IMR-90 (cell line): ENCODE results near the gene GTPBP10. TPM values are rescaled to one million over a fixed set of nuclear protein-coding genes. Genes with fewer than 3 reads are reported as not detected.

Experiments
- ATAC-seq: fragments of 200-7000 bp; cut with Tn5 transposase; 2 replicates; pipeline ENCODE4 v1.9.1; 2020; ENCODE audit warnings: low read depth, mild to moderate bottlenecking, moderate library complexity
- BruUV-seq: library from RNA; stranded (reverse); fragments of 400-500 nt; replicated peaks from 2 replicates; lab custom pipeline; 2021; lab: Mats Ljungman, UMichigan
- CTCF ChIA-PET: fragments of 300-600 bp; formaldehyde crosslinking; extraction: SDS; loops from one replicate; lab custom pipeline; 2021; ENCODE audit warnings: antibody characterized with exemption; lab: Yijun Ruan, JAX
- POLR2A ChIA-PET: fragments of 300-600 bp; sonication (Branson Sonifier 250); formaldehyde crosslinking; loops from one replicate; lab custom pipeline; 2022; ENCODE audit warnings: antibody characterized with exemption; ENCODE audit not compliant: unreplicated experiment; lab: Charles Lee
- DNase-seq: peaks from one replicate; pipeline ENCODE4 v3.0.0; 2013
- H2AFZ ChIP-seq: replicated peaks from 2 replicates; pipeline ENCODE3; 2013; ENCODE audit warnings: low read length, mild to moderate bottlenecking; ENCODE audit not compliant: poor library complexity
- H2AK5ac ChIP-seq: 2 replicates; pipeline ENCODE4 v1.6.1; 2013; ENCODE audit warnings: low read depth, low read length, inconsistent platforms
- H2AK9ac ChIP-seq: replicated peaks from 2 replicates; pipeline ENCODE3; 2013; ENCODE audit warnings: mild to moderate bottlenecking, low read depth, low read length, moderate library complexity; ENCODE audit not compliant: poor library complexity
- H2BK120ac ChIP-seq: 2 replicates; pipeline ENCODE4 v1.6.1; 2013; ENCODE audit warnings: low read depth, low read length, inconsistent platforms
- H2BK15ac ChIP-seq: 3 replicates; pipeline ENCODE4 v1.6.1; 2013; ENCODE audit warnings: low read depth, low read length, inconsistent platforms
- H2BK20ac ChIP-seq: 2 replicates; pipeline ENCODE4 v1.6.1; 2013; ENCODE audit warnings: low read depth, mild to moderate bottlenecking, inconsistent platforms, low read length, moderate library complexity
- H2BK5ac ChIP-seq: 2 replicates; pipeline ENCODE4 v1.6.1; 2013; ENCODE audit warnings: mild to moderate bottlenecking, low read depth, low read length, inconsistent platforms; ENCODE audit not compliant: poor library complexity, severe bottlenecking
- H3K14ac ChIP-seq: replicated peaks from 2 replicates; pipeline ENCODE4 v1.6.1; 2013; ENCODE audit warnings: low read depth, low read length, inconsistent platforms
- H3K18ac ChIP-seq: 2 replicates; pipeline ENCODE4 v1.6.1; 2013; ENCODE audit warnings: low read depth, low read length, control low read depth
- H3K23ac ChIP-seq: 2 replicates; pipeline ENCODE4 v1.6.1; 2013; ENCODE audit warnings: low read depth, low read length, inconsistent platforms
- H3K27ac ChIP-seq: 2 replicates; pipeline ENCODE4 v1.5.1; 2013; ENCODE audit warnings: mild to moderate bottlenecking, control low read depth, low read length; ENCODE audit not compliant: insufficient read depth
- H3K27me3 ChIP-seq: 2 replicates; pipeline ENCODE4 v1.6.1; 2013; ENCODE audit warnings: low read length; ENCODE audit not compliant: control insufficient read depth, insufficient read depth
- H3K36me3 ChIP-seq: 2 replicates; pipeline ENCODE4 v1.6.1; 2013; ENCODE audit warnings: low read length, mixed read lengths; ENCODE audit not compliant: control insufficient read depth, insufficient read depth
- H3K4ac ChIP-seq: 2 replicates; pipeline ENCODE4 v1.6.1; 2013; ENCODE audit warnings: low read depth, low read length, inconsistent platforms
- H3K4me1 ChIP-seq: 2 replicates; pipeline ENCODE4 v1.6.1; 2013; ENCODE audit warnings: low read length, mixed read lengths; ENCODE audit not compliant: control insufficient read depth, insufficient read depth
- H3K4me2 ChIP-seq: 2 replicates; pipeline ENCODE4 v1.6.1; 2013; ENCODE audit warnings: low read depth, mild to moderate bottlenecking, control low read depth, low read length, moderate library complexity
- H3K4me3 ChIP-seq: 2 replicates; pipeline ENCODE4 v1.5.1; 2013; ENCODE audit warnings: low read depth, mild to moderate bottlenecking, control low read depth, low read length, moderate library complexity; ENCODE audit not compliant: insufficient read depth
- H3K56ac ChIP-seq: 2 replicates; pipeline ENCODE4 v1.6.1; 2013; ENCODE audit warnings: low read length, inconsistent platforms; ENCODE audit not compliant: insufficient read depth; ENCODE audit errors: extremely low read depth
- H3K79me1 ChIP-seq, 2 experiments: 2 replicates each; pipeline ENCODE4 v1.6.1; 2013; ENCODE audit warnings: low read length in 2 of 2, inconsistent platforms in 1 of 2, low read depth in 1 of 2
- H3K9ac ChIP-seq: 2 replicates; pipeline ENCODE4 v1.6.1; 2013; ENCODE audit warnings: low read depth, low read length, control low read depth
- H3K9me1 ChIP-seq: 2 replicates; pipeline ENCODE4 v1.6.1; 2013; ENCODE audit warnings: low read length, inconsistent platforms; ENCODE audit not compliant: insufficient read depth
- H3K9me3 ChIP-seq: 2 replicates; pipeline ENCODE4 v1.6.1; 2013; ENCODE audit warnings: low read length; ENCODE audit not compliant: control insufficient read depth, insufficient read depth
- H4K20me1 ChIP-seq: 2 replicates; pipeline ENCODE4 v1.6.1; 2013; ENCODE audit warnings: low read length, inconsistent platforms; ENCODE audit not compliant: insufficient read depth
- H4K5ac ChIP-seq: 2 replicates; pipeline ENCODE4 v1.6.1; 2013; ENCODE audit warnings: mild to moderate bottlenecking, low read depth, low read length, control low read depth
- H4K8ac ChIP-seq, 2 experiments: 2 replicates each; pipeline ENCODE4 v1.6.1; 2013; ENCODE audit warnings: low read depth in 2 of 2, low read length in 2 of 2, control low read depth in 1 of 2, inconsistent platforms in 1 of 2
- H4K91ac ChIP-seq: 2 replicates; pipeline ENCODE4 v1.6.1; 2013; ENCODE audit warnings: low read depth, low read length, inconsistent platforms; ENCODE audit not compliant: insufficient read depth
- BHLHE40 ChIP-seq: fragments of 150-350 bp; IDR thresholded peaks from 2 replicates; pipeline ENCODE4 v1.6.1; 2016; ENCODE audit warnings: mild to moderate bottlenecking, low read depth, low read length
- CHD1 ChIP-seq: IDR thresholded peaks from 2 replicates; pipeline ENCODE4 v1.6.1; 2012; ENCODE audit warnings: low read depth, low read length, improper control_type of control experiment
- FOS ChIP-seq: fragments of 150-350 bp; IDR thresholded peaks from 2 replicates; pipeline ENCODE4 v1.6.1; 2016; ENCODE audit warnings: low read depth, low read length
- MAFK ChIP-seq: IDR thresholded peaks from 2 replicates; pipeline ENCODE4 v1.6.1; 2012; ENCODE audit warnings: low read depth, low read length, improper control_type of control experiment
- MAZ ChIP-seq: IDR thresholded peaks from 2 replicates; pipeline ENCODE4 v1.6.1; 2012; ENCODE audit warnings: low read depth, mild to moderate bottlenecking, low read length, improper control_type of control experiment, moderate library complexity, borderline replicate concordance
- MXI1 ChIP-seq: IDR thresholded peaks from 2 replicates; pipeline ENCODE4 v1.6.1; 2012; ENCODE audit warnings: low read depth, mild to moderate bottlenecking, low read length, moderate library complexity, borderline replicate concordance
- RAD21 ChIP-seq: IDR thresholded peaks from 2 replicates; pipeline ENCODE4 v1.6.1; 2012; ENCODE audit warnings: low read length, improper control_type of control experiment
- RCOR1 ChIP-seq: IDR thresholded peaks from 2 replicates; pipeline ENCODE4 v1.6.1; 2012; ENCODE audit warnings: mild to moderate bottlenecking, low read length, improper control_type of control experiment; ENCODE audit not compliant: insufficient replicate concordance
- RFX5 ChIP-seq: IDR thresholded peaks from 2 replicates; pipeline ENCODE4 v1.8.0; 2012; ENCODE audit warnings: low read depth, mild to moderate bottlenecking, low read length, moderate library complexity
- WGBS, 2 experiments: methylation state at CpG; one replicate each; pipeline versions ENCODE4 v1.1.5 to v1.1.7; 2013; ENCODE audit warnings: missing lambda C conversion rate in 2 of 2; ENCODE audit not compliant: insufficient read length in 1 of 2; ENCODE audit errors: extremely low coverage in 2 of 2; 5-methylcytosine and 5-hydroxymethylcytosine counted together
- dilution Hi-C: fragments of 300-500 bp; cut with HindIII; formaldehyde crosslinking; loops from one replicate; pipeline ENCODE4 v1.14.3; 2018; ENCODE audit warnings: low sequenced_read_pairs; ENCODE audit not compliant: unreplicated experiment
- in situ Hi-C: fragments of 300-500 bp; cut with MboI; formaldehyde crosslinking; loops from 3 replicates; pipeline ENCODE4 v1.14.3; 2019; ENCODE audit warnings: low sequenced_read_pairs, inconsistent platforms, mixed read lengths
- intact Hi-C: fragments of 100-400 bp; cut with micrococcal nuclease; formaldehyde crosslinking; loops from 2 replicates; pipeline ENCODE4 v1.10.0; 2022
- polyA plus RNA-seq, 3 experiments: library from polyadenylated mRNA; depleted of rRNA; stranded (reverse); fragments of >200 nt; gene quantifications; 2 replicates each; pipeline ENCODE4 v1.2.3, GENCODE V29; 2012; ENCODE audit warnings: low replicate concordance in 1 of 3
- total RNA-seq: library from RNA; depleted of rRNA; stranded (reverse); fragments of >200 nt; gene quantifications from 2 replicates; pipeline ENCODE4 v1.2.3, GENCODE V29; 2012
- TF ChIP-seq, protein P1 (sequence below): fragments of 150-350 bp; IDR thresholded peaks from 2 replicates; pipeline ENCODE4 v1.6.1; 2017; ENCODE audit warnings: mild to moderate bottlenecking, antibody characterized with exemption, low read length, low read depth
- TF ChIP-seq, protein P2 (sequence below): conservative IDR thresholded peaks from 2 replicates; pipeline ENCODE4 v1.5.1; 2012; ENCODE audit warnings: mild to moderate bottlenecking, low read depth, low read length, improper control_type of control experiment
- TF ChIP-seq, protein P3 (sequence below): fragments of 150-350 bp; IDR thresholded peaks from 2 replicates; pipeline ENCODE4 v1.6.1; 2016; ENCODE audit warnings: low read depth, mild to moderate bottlenecking, low read length, moderate library complexity, borderline replicate concordance

Gene GTPBP10
- total and polyA plus RNA-seq, 2 of the 4 experiments (the other 2 are of a cell fraction) = 11.5 to 12.8 TPM

DNA sequence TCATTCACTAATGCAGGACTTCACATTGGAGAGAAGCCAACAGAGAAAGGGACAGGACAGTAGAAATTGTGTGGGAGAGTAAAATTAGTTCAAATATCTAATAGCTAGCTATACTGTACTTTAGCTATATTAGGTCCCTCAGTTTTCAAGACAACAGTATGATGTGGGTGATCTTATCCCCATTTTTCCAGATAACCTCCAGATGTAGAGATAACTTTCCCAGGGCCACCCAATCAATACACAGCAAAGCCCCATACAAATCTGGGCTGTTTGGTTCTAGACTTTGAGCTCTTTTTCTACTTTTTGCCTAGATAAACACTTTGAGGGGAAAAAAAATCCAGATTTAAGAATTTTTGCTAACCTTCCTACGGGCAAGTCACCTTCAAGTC, 56.3 kb downstream of the GTPBP10 start:
- Histone ChIP-seq H4K91ac (peak overlapping the region; percentile 43; the same call in 1 of the 2 replicates), H3K4ac (peak overlapping the region; percentile 1; the same call in 1 of the 2 replicates), H3K79me1 (peaks cover 10 to 13% of the 10 kb centered on the region in 2 experiments; a peak in 3 of 4 replicates), H3K4me2 (peak overlapping the region; percentile 87; the same call in 1 of the 2 replicates), H2BK5ac (peak overlapping the region; percentile 52), H2AK5ac (no peak overlapping the region), H4K5ac (peak overlapping the region; percentile 65), H2BK20ac (no peak overlapping the region), H3K56ac (peak overlapping the region; percentile 72; the same call in 1 of the 2 replicates), H3K4me1 (no peaks in the 10 kb centered on the region), H3K27ac (no peak overlapping the region), H3K36me3 (peaks cover 9% of the 10 kb centered on the region), H3K18ac (peak overlapping the region; percentile 30; the same call in 1 of the 2 replicates), H4K20me1 (no peaks in the 10 kb centered on the region), H4K8ac (peak overlapping the region; percentile 34 to 92), H3K27me3 (no peaks in the 10 kb centered on the region), H2BK15ac (no peak overlapping the region), H3K23ac (no peak overlapping the region), H2AFZ (no peak overlapping the region), H2AK9ac (no peak overlapping the region), H3K14ac (peak overlapping the region; percentile 19; the same call in 1 of the 2 replicates), H3K4me3 (peak overlapping the region; percentile 52), H2BK120ac (peak overlapping the region; percentile 26; the same call in 1 of the 2 replicates), H3K9ac (peak overlapping the region; percentile 36; the same call in 1 of the 2 replicates), H3K9me1 (no peaks in the 10 kb centered on the region), H3K9me3 (no peaks in the 10 kb centered on the region)
- TF ChIP-seq RCOR1 = no peak
- no peak for TF ChIP-seq MAZ
- TF ChIP-seq, protein P1, sequence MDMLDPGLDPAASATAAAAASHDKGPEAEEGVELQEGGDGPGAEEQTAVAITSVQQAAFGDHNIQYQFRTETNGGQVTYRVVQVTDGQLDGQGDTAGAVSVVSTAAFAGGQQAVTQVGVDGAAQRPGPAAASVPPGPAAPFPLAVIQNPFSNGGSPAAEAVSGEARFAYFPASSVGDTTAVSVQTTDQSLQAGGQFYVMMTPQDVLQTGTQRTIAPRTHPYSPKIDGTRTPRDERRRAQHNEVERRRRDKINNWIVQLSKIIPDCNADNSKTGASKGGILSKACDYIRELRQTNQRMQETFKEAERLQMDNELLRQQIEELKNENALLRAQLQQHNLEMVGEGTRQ = no peak
- no peak for TF ChIP-seq MAFK
- no peak for TF ChIP-seq MXI1
- TF ChIP-seq, protein P2, sequence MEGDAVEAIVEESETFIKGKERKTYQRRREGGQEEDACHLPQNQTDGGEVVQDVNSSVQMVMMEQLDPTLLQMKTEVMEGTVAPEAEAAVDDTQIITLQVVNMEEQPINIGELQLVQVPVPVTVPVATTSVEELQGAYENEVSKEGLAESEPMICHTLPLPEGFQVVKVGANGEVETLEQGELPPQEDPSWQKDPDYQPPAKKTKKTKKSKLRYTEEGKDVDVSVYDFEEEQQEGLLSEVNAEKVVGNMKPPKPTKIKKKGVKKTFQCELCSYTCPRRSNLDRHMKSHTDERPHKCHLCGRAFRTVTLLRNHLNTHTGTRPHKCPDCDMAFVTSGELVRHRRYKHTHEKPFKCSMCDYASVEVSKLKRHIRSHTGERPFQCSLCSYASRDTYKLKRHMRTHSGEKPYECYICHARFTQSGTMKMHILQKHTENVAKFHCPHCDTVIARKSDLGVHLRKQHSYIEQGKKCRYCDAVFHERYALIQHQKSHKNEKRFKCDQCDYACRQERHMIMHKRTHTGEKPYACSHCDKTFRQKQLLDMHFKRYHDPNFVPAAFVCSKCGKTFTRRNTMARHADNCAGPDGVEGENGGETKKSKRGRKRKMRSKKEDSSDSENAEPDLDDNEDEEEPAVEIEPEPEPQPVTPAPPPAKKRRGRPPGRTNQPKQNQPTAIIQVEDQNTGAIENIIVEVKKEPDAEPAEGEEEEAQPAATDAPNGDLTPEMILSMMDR = no peak
- TF ChIP-seq FOS = no peak
- TF ChIP-seq BHLHE40 = no peak
- TF ChIP-seq CHD1 = no peak
- TF ChIP-seq, protein P3, sequence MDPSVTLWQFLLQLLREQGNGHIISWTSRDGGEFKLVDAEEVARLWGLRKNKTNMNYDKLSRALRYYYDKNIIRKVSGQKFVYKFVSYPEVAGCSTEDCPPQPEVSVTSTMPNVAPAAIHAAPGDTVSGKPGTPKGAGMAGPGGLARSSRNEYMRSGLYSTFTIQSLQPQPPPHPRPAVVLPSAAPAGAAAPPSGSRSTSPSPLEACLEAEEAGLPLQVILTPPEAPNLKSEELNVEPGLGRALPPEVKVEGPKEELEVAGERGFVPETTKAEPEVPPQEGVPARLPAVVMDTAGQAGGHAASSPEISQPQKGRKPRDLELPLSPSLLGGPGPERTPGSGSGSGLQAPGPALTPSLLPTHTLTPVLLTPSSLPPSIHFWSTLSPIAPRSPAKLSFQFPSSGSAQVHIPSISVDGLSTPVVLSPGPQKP = no peak
- no peak for TF ChIP-seq RFX5
- TF ChIP-seq RAD21 = no peak
- POLR2A ChIA-PET = no interaction called here
- DNase-seq (no peak), ATAC-seq (no peak)
- in situ Hi-C loops (no loop called here), intact Hi-C loops (loop anchor here (1.0 kb wide), 1 partner anchor 56 kb away; the partner anchor contains the start of gene GTPBP10), dilution Hi-C loops (no loop called here)
- CTCF ChIA-PET = no interaction called here
- BruUV-seq = no TSS peak
- WGBS, 2 experiments = no CpG with 5 or more reads among the region's 1 CpG
